Astrocyte of the cerebellum (primary cell): ENCODE results near the gene SPRY4.
"Not testable (repeated sequence)": the region's sequence is repeated elsewhere in the genome, so short reads cannot be mapped to it uniquely, and the experiment has no call there.

Source experiments
- DNase-seq: peaks from one replicate; pipeline ENCODE4 v3.0.0-alpha.2; 2011; ENCODE audit warnings: low read depth
- H3K4me3 ChIP-seq: 2 replicates; pipeline ENCODE4 v1.5.1; 2011; ENCODE audit warnings: mild to moderate bottlenecking, low read depth, low read length, moderate library complexity
- CTCF ChIP-seq: IDR thresholded peaks from 2 replicates; pipeline ENCODE4 v1.5.1; 2012; ENCODE audit warnings: low read length, low read depth, moderate library complexity, mild to moderate bottlenecking; ENCODE audit errors: missing control alignments
- in situ Hi-C: cut with HindIII; loops from 2 replicates; pipeline ENCODE4 v1.10.0; 2017; ENCODE audit warnings: low sequenced_read_pairs

SPRY4 gene

DNA sequence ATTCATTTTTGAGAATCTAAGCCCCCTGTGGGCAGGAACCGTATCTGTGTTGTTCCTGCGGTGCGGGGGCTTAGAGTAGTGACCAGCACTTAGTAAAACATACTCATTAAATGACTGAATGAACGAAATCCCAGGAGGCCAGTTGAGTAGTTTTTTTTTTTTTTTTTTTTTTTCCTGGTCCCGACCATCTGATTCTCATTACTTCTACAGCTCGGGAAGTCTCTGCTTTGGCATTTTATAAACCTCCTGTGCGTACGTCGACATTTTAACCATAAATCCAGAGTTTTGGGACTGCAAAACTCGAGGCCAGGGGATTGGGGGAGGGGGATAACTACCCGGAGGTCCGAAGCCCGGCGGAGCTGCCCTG lies 31.5 kb upstream of the SPRY4 start:
- H3K4me3 ChIP-seq: peak overlapping the region; percentile 54
- DNase-seq: peak; percentile 44
- TF ChIP-seq CTCF: no peak
- in situ Hi-C loops: no loop called here

- H3K4me3 ChIP-seq: no peak overlapping the region
- DNase-seq: no peak
- TF ChIP-seq CTCF: no peak
- in situ Hi-C loops: no loop called here
Observed at GRCh38 chr5:142353071-142353472, 28.3 kb upstream of the SPRY4 start.

DNA sequence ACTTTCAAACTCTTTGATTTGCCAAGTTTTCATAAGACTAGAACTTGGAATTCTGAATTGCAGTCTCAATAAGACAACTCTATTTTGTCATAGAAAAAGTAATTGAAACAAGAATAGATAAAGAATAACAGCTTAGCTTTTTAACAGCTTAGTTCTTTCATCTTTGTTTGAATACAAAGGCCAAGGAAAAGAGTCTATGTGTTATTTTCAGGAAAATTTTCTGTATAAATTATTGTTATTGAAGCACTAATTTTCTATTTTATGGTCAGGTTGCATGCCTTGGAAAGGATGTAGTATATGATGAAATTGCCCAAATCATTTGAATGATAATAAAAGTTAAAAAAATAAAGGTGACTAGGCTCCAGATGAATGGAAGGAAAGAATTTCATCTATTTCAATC lies 25.2 kb upstream of the SPRY4 start:
- no peak for TF ChIP-seq CTCF
- no peak overlapping the region for H3K4me3 ChIP-seq
- no peak for DNase-seq
- in situ Hi-C loops: no loop called here

GRCh38 chr5:142346706-142347105 lies 21.9 kb upstream of the SPRY4 start:
- in situ Hi-C loops: no loop called here
- no peak for TF ChIP-seq CTCF
- DNase-seq: no peak
- no peak overlapping the region for H3K4me3 ChIP-seq

DNA sequence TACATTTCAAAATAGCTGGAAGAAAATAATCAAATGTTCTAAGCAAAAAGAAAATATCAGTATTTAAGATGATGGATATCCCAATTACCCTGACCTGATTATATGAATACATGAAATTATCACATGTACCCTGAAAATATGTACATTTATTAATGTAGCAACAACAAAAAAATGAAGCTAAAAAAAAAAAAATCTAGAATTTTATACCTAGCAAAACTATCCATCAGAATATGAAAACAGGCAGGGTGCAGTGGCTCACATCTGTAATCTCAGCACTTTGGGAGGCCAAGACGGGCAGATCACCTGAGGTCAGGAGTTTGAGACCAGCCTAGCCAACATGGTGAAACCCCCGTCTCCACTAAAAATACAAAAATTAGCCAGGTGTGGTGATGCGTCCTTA lies 20.1 kb upstream of the SPRY4 start:
- DNase-seq, in situ Hi-C loops, H3K4me3 ChIP-seq: not testable (repeated sequence)

- no peak for TF ChIP-seq CTCF
- DNase-seq: no peak
- H3K4me3 ChIP-seq: no peak overlapping the region
- in situ Hi-C loops: no loop called here
Observed at GRCh38 chr5:142343531-142343930, 18.7 kb upstream of the SPRY4 start.

DNA sequence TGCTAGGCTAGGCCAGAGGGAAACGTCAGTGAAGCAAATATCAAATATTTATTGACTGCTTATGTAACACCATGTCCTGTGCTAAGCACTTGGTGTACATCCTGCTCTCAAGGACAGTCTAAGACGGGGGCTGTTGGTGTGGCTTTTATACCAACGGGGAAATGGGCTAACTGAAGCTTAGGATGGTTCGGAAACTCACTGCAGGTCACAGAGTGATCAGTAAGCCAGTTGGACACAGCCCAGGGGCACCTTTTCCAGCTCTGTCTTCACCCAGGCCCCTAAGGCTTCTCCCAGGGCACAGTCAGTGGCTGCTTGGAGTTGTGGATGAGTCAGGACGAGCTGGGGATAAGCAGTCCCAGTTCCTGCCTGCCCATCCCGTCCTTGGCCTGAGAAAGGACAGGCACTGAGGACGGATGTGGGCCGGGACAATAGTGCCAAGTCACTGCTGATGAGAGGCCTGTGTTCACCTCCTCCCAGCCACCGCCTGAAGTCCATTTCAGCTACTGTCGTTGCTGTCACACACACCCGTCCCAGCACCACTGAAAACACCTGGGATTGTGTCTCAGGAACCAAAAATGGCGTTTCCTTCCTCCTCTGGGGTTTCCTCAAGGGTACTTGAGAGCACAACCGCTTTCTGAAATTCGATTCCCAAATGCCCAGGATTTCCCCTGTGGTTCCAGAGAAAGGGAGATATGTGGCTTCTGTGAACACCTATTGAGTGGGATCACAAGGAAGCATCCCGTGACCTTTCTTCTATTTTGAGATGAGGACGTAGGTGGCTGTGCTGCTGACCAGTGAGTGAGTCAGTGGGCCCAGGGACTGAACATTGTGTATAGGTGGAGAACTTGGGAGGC lies 17.5 kb upstream of the SPRY4 start:
- DNase-seq: no peak
- in situ Hi-C loops: no loop called here
- H3K4me3 ChIP-seq: no peak overlapping the region
- no peak for TF ChIP-seq CTCF
